ENCODE data around the gene SLC39A11.

- TF ChIP-seq EP300 (conservative IDR thresholded peaks at IDR 0.05; ENCODE audit: poor library complexity, severe bottlenecking) (no peak), POLR2AphosphoS5 (IDR thresholded peaks at IDR 0.05) (no peak), TAF1 (IDR thresholded peaks at IDR 0.05; ENCODE audit: low read depth) (no peak), CTCF (IDR thresholded peaks at IDR 0.05; ENCODE audit: poor library complexity, severe bottlenecking) (no peak), REST (IDR thresholded peaks at IDR 0.05; ENCODE audit: borderline replicate concordance) (no peak), RAD21 (conservative IDR thresholded peaks at IDR 0.05) (no peak)
These were observed 179.3 kb downstream of the SLC39A11 start for GRCh38 chr17:72913142-72913682.
